WTC11 (cell line): ENCODE measurements around the gene ZCCHC24. TPM values are rescaled to one million over a fixed set of nuclear protein-coding genes. Genes with fewer than 3 reads are reported as not detected.

Experiments
- ATAC-seq: fragments of 200-7000 bp; cut with Tn5 transposase; 2 replicates; pipeline ENCODE4 v1.10.0; 2021; ENCODE audit warnings: mild to moderate bottlenecking, moderate library complexity
- CTCF ChIA-PET: fragments of 300-600 bp; sonication (Branson Sonifier 250); formaldehyde crosslinking; loops from one replicate; lab custom pipeline; 2021; ENCODE audit warnings: antibody characterized with exemption; lab: Charles Lee
- POLR2A ChIA-PET: fragments of 350-600 bp; sonication (Branson Sonifier 250); formaldehyde crosslinking; loops from one replicate; lab custom pipeline; 2021; ENCODE audit warnings: antibody characterized with exemption; lab: Charles Lee
- DNase-seq: peaks from one replicate; pipeline ENCODE4 v3.0.0; 2021; ENCODE audit warnings: low spot score
- H3K27ac Mint-ChIP-seq: 2 replicates; pipeline ENCODE4 v1.8.0; 2021; ENCODE audit warnings: mixed read lengths
- H3K27me3 Mint-ChIP-seq: 2 replicates; pipeline ENCODE4 v1.8.0; 2021; ENCODE audit warnings: low read depth, mild to moderate bottlenecking, moderate library complexity, mixed read lengths
- H3K36me3 Mint-ChIP-seq: 2 replicates; pipeline ENCODE4 v1.8.0; 2021; ENCODE audit warnings: mixed read lengths
- H3K4me1 Mint-ChIP-seq: 2 replicates; pipeline ENCODE4 v1.8.0; 2022; ENCODE audit warnings: mixed read lengths
- H3K4me3 Mint-ChIP-seq: 2 replicates; pipeline ENCODE4 v1.8.0; 2021; ENCODE audit warnings: mild to moderate bottlenecking, moderate library complexity, mixed read lengths
- H3K9me3 Mint-ChIP-seq: 2 replicates; pipeline ENCODE4 v1.8.0; 2021; ENCODE audit warnings: mixed read lengths
- ATF1 ChIP-seq: sonication (generic); formaldehyde crosslinking; IDR thresholded peaks from 2 replicates; pipeline ENCODE4 v1.8.1; 2023; ENCODE audit warnings: mild to moderate bottlenecking, moderate library complexity, missing genetic modification reagents
- GABPB1 ChIP-seq: sonication (generic); formaldehyde crosslinking; IDR thresholded peaks from 2 replicates; pipeline ENCODE4 v1.8.1; 2023; ENCODE audit warnings: mild to moderate bottlenecking, missing genetic modification reagents
- GTF2I ChIP-seq: fragments of 250-450 bp; sonication (Bioruptor Pico); conservative IDR thresholded peaks from 2 replicates; pipeline ENCODE4 v1.4.0; 2021; ENCODE audit warnings: mild to moderate bottlenecking
- HMGA2 ChIP-seq: fragments of 250-450 bp; sonication (Bioruptor Pico); IDR thresholded peaks from 2 replicates; pipeline ENCODE4 v1.4.0; 2021; ENCODE audit warnings: mild to moderate bottlenecking, moderate library complexity
- OVOL2 ChIP-seq: fragments of 250-450 bp; sonication (Bioruptor Pico); IDR thresholded peaks from 2 replicates; pipeline ENCODE4 v1.9.0; 2021; ENCODE audit warnings: mild to moderate bottlenecking, borderline replicate concordance
- PRRX2 ChIP-seq: fragments of 250-450 bp; sonication (Bioruptor Pico); IDR thresholded peaks from 2 replicates; pipeline ENCODE4 v1.8.0; 2021; ENCODE audit warnings: mild to moderate bottlenecking
- RELA ChIP-seq: sonication (generic); formaldehyde crosslinking; IDR thresholded peaks from 2 replicates; pipeline ENCODE4 v1.8.1; 2022; ENCODE audit warnings: missing genetic modification reagents, mild to moderate bottlenecking, borderline replicate concordance
- SMAD3 ChIP-seq: sonication (generic); formaldehyde crosslinking; IDR thresholded peaks from 2 replicates; pipeline ENCODE4 v1.8.0; 2022; ENCODE audit warnings: missing genetic modification reagents, mild to moderate bottlenecking, borderline replicate concordance
- TEAD4 ChIP-seq: sonication (generic); formaldehyde crosslinking; IDR thresholded peaks from 2 replicates; pipeline ENCODE4 v1.8.0; 2022; ENCODE audit warnings: mild to moderate bottlenecking, missing genetic modification reagents
- ZNF219 ChIP-seq: sonication (generic); formaldehyde crosslinking; IDR thresholded peaks from 2 replicates; pipeline ENCODE4 v1.8.0; 2023; ENCODE audit warnings: missing genetic modification reagents, mild to moderate bottlenecking, borderline replicate concordance
- ZNF423 ChIP-seq: fragments of 250-450 bp; sonication (Bioruptor Pico); IDR thresholded peaks from 2 replicates; pipeline ENCODE4 v2.1.2; 2022; ENCODE audit warnings: mild to moderate bottlenecking, moderate library complexity
- total RNA-seq: library from RNA; stranded (reverse); gene quantifications from 3 replicates; pipeline ENCODE4 v1.2.3, GENCODE V29; 2021
- TF ChIP-seq, protein P1 (sequence below): sonication (generic); formaldehyde crosslinking; IDR thresholded peaks from 2 replicates; pipeline ENCODE4 v1.8.1; 2023; ENCODE audit warnings: mild to moderate bottlenecking, moderate library complexity, missing genetic modification reagents
- TF ChIP-seq, protein P2 (sequence below): sonication (generic); formaldehyde crosslinking; IDR thresholded peaks from 2 replicates; pipeline ENCODE4 v1.8.0; 2023; ENCODE audit warnings: mild to moderate bottlenecking, missing genetic modification reagents
- TF ChIP-seq, protein P3 (sequence below): fragments of 250-450 bp; sonication (Bioruptor Pico); conservative IDR thresholded peaks from 2 replicates; pipeline ENCODE4 v1.9.0; 2021; ENCODE audit warnings: mild to moderate bottlenecking
- TF ChIP-seq, protein P4 (sequence below): sonication (generic); formaldehyde crosslinking; IDR thresholded peaks from 2 replicates; pipeline ENCODE4 v1.8.0; 2022; ENCODE audit warnings: missing genetic modification reagents
- TF ChIP-seq, protein P5 (sequence below): sonication (generic); formaldehyde crosslinking; IDR thresholded peaks from 2 replicates; pipeline ENCODE4 v1.8.1; 2022; ENCODE audit warnings: low read depth, mild to moderate bottlenecking, moderate library complexity, missing genetic modification reagents, borderline replicate concordance

Gene ZCCHC24
- total RNA-seq, 1 experiment from 2014 or later, result 7.7 TPM

DNA sequence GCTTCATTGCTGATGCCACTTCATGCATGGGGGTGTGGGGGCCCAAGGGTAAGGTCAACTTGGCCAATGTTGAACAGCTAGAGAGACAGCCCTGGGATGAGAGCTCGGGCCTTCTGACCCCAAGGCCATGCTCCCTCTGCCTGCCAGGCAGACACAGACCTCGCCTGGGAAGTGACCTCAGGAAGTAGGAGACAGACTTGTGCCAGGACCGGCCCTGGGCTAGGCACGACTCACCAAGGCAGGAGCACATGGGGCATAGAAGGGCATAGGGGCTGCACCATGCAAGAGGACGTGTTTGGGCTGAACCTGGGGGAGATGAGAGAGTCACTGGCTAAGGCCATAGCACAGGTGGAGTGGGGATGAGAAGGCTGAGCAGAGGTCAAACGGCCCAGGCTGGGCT, 27.1 kb downstream of the ZCCHC24 start (continued):
- TF ChIP-seq, protein P1, sequence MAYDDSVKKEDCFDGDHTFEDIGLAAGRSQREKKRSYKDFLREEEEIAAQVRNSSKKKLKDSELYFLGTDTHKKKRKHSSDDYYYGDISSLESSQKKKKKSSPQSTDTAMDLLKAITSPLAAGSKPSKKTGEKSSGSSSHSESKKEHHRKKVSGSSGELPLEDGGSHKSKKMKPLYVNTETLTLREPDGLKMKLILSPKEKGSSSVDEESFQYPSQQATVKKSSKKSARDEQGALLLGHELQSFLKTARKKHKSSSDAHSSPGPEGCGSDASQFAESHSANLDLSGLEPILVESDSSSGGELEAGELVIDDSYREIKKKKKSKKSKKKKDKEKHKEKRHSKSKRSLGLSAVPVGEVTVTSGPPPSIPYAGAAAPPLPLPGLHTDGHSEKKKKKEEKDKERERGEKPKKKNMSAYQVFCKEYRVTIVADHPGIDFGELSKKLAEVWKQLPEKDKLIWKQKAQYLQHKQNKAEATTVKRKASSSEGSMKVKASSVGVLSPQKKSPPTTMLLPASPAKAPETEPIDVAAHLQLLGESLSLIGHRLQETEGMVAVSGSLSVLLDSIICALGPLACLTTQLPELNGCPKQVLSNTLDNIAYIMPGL (CRISPR knock-in tag), result no peak
- TF ChIP-seq, protein P2, sequence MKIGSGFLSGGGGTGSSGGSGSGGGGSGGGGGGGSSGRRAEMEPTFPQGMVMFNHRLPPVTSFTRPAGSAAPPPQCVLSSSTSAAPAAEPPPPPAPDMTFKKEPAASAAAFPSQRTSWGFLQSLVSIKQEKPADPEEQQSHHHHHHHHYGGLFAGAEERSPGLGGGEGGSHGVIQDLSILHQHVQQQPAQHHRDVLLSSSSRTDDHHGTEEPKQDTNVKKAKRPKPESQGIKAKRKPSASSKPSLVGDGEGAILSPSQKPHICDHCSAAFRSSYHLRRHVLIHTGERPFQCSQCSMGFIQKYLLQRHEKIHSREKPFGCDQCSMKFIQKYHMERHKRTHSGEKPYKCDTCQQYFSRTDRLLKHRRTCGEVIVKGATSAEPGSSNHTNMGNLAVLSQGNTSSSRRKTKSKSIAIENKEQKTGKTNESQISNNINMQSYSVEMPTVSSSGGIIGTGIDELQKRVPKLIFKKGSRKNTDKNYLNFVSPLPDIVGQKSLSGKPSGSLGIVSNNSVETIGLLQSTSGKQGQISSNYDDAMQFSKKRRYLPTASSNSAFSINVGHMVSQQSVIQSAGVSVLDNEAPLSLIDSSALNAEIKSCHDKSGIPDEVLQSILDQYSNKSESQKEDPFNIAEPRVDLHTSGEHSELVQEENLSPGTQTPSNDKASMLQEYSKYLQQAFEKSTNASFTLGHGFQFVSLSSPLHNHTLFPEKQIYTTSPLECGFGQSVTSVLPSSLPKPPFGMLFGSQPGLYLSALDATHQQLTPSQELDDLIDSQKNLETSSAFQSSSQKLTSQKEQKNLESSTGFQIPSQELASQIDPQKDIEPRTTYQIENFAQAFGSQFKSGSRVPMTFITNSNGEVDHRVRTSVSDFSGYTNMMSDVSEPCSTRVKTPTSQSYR (CRISPR knock-in tag), result no peak

DNA sequence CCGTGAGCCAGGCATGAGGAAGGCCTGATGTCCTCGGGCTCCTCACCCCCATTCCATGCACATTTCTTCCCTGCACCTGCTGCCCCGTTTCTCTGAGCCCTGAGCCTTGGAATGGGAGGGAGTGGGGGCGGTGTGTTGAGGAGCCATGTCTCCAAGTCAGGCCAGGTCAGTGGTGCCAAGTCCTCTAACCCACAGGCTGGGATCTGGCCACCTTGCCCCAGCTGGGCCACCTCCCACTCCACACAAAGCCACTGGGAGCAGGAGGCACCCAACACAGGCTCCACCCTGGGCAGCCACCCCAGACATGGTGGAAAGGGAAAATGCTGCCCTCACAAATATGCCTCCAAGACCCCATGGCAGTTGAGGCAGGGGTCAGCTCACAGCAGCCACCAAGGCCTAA, 27.7 kb downstream of the ZCCHC24 start:
- POLR2A ChIA-PET, result no interaction called here
- peaks cover 14% of the 10 kb centered on the region for H3K4me1 Mint-ChIP-seq
- ATAC-seq, result no peak
- no peaks in the 10 kb centered on the region for H3K9me3 Mint-ChIP-seq
- CTCF ChIA-PET, result no interaction called here
- no peak overlapping the region for H3K27ac Mint-ChIP-seq
- H3K27me3 Mint-ChIP-seq, result no peaks in the 10 kb centered on the region
- no peaks in the 10 kb centered on the region for H3K36me3 Mint-ChIP-seq
- no peak for TF ChIP-seq ATF1 (CRISPR knock-in tag)
- no peak for TF ChIP-seq ZNF219 (CRISPR knock-in tag)
- no peak for TF ChIP-seq HMGA2 (CRISPR knock-in tag)
- TF ChIP-seq, protein P3, sequence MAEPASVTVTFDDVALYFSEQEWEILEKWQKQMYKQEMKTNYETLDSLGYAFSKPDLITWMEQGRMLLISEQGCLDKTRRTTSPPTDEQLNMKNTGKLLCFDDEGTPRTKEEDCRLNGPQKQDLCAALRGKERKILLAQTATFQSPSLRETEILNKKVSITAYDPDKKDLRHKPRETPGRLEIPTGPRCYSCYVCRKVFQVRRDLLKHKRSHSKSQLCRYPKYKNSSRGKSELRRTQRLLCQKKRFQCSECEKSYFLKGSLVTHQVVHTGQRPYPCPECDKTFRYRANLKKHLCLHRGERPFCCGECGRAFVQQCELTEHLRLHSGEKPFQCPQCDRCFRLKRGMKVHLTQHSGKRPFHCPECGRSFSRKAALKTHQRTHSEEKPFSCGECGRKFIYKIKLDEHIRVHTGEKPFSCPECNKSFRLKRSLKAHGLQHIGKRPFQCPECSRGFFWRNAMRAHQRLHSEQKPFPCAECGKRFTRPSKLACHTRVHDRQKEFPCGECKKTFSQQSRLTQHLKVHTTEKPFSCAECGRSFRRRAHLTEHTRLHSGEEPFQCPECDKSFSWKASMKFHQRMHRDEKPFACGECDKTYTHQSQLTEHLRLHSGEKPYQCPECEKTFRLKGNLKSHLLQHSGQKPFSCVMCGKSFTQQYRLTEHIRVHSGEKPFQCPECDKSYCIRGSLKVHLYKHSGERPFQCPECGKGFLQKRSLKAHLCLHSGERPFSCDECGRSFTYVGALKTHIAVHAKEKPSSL (CRISPR knock-in tag), result no peak
- TF ChIP-seq OVOL2 (CRISPR knock-in tag), result no peak
- TF ChIP-seq, protein P4, sequence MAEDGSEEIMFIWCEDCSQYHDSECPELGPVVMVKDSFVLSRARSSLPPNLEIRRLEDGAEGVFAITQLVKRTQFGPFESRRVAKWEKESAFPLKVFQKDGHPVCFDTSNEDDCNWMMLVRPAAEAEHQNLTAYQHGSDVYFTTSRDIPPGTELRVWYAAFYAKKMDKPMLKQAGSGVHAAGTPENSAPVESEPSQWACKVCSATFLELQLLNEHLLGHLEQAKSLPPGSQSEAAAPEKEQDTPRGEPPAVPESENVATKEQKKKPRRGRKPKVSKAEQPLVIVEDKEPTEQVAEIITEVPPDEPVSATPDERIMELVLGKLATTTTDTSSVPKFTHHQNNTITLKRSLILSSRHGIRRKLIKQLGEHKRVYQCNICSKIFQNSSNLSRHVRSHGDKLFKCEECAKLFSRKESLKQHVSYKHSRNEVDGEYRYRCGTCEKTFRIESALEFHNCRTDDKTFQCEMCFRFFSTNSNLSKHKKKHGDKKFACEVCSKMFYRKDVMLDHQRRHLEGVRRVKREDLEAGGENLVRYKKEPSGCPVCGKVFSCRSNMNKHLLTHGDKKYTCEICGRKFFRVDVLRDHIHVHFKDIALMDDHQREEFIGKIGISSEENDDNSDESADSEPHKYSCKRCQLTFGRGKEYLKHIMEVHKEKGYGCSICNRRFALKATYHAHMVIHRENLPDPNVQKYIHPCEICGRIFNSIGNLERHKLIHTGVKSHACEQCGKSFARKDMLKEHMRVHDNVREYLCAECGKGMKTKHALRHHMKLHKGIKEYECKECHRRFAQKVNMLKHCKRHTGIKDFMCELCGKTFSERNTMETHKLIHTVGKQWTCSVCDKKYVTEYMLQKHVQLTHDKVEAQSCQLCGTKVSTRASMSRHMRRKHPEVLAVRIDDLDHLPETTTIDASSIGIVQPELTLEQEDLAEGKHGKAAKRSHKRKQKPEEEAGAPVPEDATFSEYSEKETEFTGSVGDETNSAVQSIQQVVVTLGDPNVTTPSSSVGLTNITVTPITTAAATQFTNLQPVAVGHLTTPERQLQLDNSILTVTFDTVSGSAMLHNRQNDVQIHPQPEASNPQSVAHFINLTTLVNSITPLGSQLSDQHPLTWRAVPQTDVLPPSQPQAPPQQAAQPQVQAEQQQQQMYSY (CRISPR knock-in tag), result no peak
- TF ChIP-seq, protein P1 (CRISPR knock-in tag), result no peak
- TF ChIP-seq GTF2I (CRISPR knock-in tag), result no peak
- TF ChIP-seq ZNF423 (CRISPR knock-in tag), result no peak
- TF ChIP-seq, all 79 proteins: peak for 0
- no peak overlapping the region for H3K4me3 Mint-ChIP-seq
- DNase-seq, result no peak

DNA sequence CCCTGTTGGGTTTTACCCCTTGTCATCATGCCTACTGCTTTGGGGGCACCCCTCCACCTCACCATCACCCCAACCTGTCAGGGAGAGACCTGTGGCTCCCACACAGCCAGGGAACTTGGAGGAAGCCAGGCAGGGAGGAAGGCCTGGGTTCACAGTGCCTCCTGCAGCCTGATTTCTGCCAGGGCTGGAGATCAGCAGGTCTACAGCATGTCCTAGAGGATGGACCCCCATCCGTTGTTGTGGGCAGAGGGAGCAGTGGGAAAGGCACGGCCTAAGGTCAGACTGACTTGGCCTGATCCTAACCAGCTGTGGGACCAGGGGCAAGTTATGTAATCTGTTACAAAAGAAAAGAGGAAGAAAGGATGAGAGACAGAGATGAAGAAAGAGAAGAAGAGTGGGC, 28.2 kb downstream of the ZCCHC24 start:
- Mint-ChIP-seq H3K27ac (no peak overlapping the region), H3K9me3 (no peaks in the 10 kb centered on the region), H3K4me1 (peaks cover 12% of the 10 kb centered on the region), H3K4me3 (no peak overlapping the region), H3K27me3 (no peaks in the 10 kb centered on the region), H3K36me3 (no peaks in the 10 kb centered on the region)
- ChIA-PET POLR2A (no interaction called here), CTCF (interaction anchor here (0.6 to 2.0 kb wide), 2 partner anchors 43 to 59 kb away, joined by 4 to 7 read pairs; no protein-coding TSS in a partner anchor)
- DNase-seq (no peak), ATAC-seq (no peak)
- no peak for TF ChIP-seq RELA
- no peak for TF ChIP-seq PRRX2
- no peak for TF ChIP-seq TEAD4 (CRISPR knock-in tag)
- TF ChIP-seq, protein P5, sequence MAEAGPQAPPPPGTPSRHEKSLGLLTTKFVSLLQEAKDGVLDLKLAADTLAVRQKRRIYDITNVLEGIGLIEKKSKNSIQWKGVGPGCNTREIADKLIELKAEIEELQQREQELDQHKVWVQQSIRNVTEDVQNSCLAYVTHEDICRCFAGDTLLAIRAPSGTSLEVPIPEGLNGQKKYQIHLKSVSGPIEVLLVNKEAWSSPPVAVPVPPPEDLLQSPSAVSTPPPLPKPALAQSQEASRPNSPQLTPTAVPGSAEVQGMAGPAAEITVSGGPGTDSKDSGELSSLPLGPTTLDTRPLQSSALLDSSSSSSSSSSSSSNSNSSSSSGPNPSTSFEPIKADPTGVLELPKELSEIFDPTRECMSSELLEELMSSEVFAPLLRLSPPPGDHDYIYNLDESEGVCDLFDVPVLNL (CRISPR knock-in tag), result no peak
- no peak for TF ChIP-seq GABPB1 (CRISPR knock-in tag)
- TF ChIP-seq, protein P2 (CRISPR knock-in tag), result no peak
- no peak for TF ChIP-seq SMAD3 (CRISPR knock-in tag)
